HG02588 (cell line): ENCODE results near the gene GPD2.
A peak's percentile ranks its signal among the peaks of the same experiment; 100 is the strongest.

Experiments
- ATAC-seq: cut with Tn5 transposase; IDR thresholded peaks from one replicate; pipeline ENCODE4 v1.9.1; 2021; ENCODE audit warnings: mild to moderate bottlenecking, moderate library complexity; ENCODE audit not compliant: unreplicated experiment

The GPD2 gene

DNA sequence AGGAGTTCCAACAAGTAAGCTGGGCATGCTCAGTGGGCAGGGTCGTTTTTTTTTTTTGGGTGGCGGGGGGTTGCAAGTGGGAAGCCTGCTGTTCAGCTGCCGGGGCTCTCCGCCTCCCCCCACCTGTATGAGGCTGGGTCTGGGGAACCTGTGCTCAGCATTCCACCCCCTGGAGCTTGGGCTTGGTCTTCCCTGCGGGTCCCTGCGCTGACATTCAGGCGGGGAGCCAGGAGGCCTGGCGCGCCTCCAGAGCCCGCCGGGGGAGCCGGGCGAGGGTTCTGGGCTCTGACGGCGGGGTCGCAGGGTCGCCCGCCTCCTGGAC is 822 bp upstream of the GPD2 start:
- ATAC-seq: no peak

GRCh38 chr2:156436497-156437085 is 412 bp downstream of the GPD2 start:
- peak; percentile 53 for ATAC-seq

DNA sequence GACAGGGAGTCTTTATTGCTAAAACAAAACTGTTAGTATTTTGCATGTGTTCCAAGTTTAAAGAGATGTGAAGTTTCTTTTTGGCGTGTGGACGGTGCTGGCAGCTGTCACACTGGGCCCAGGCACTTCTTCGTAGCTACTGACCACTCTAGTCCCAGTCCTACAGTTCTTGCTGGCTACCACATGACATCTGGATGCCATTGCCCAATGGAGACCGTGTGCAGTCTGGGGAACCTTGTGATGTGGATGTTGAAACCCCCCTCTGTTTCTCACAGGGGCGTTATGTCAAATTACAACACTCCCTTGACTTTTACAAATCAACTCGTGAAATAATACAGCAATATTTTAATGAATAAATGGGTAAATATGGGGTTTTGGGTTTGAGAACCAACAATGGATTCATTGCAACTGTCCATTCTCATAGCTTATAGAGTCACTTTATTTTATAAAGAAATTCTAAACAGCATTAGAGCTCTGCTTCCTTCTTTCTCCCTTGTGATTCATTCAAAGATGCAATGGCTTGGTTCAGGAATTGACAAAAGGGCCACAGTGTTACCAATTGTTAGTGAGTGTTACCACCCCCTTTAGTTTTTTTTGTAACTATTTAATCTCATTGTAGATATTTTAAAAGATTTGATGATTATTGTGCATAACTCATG is 1.2 kb downstream of the GPD2 start:
- peak; percentile 17 for ATAC-seq

DNA sequence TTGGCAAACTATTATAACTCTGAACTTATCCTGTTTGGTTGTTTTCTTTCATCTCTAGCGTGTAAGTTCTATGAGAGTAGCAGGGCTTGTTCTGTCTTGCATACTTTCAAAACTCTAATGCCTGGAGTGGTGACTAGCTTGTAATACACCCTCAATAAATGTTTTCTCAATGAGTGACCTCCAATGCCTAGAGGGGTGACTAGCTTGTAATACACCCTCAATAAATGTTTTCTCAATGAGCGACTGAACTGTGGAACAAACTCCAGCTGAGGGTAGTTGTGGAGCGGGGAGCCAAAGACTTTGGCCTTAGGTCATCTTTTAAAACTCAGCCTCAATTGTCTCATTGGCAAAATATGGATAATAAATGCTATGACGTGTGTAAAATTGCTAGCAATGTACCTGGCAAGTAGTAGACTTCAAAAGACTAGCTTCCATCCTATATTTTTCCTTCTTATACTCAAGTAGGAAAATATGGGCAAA is 1.8 kb downstream of the GPD2 start:
- ATAC-seq: no peak

GRCh38 chr2:156443089-156443488 is 6.9 kb downstream of the GPD2 start:
- ATAC-seq: no peak

GRCh38 chr2:156445296-156446220 is 9.4 kb downstream of the GPD2 start:
- ATAC-seq: peak; percentile 63

DNA sequence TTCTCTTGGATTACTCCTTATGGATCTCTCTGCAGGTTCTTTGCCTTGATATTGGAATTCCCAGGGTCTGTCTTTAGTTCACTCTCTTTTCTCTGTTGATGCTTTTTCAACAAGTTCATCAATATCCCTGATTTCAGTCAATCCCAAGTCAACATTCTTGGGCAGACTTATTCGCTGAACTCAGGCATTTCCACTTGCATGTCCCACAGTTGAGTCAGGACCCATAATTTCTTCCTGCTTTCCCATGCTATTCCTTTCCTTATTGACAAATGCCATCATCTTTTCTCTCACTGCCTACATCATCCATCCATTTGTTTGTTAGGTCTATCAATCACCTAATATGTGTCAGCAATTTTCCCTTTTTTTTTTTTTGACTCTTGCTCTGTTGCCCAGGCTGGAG is 11.6 kb downstream of the GPD2 start:
- no peak for ATAC-seq

DNA sequence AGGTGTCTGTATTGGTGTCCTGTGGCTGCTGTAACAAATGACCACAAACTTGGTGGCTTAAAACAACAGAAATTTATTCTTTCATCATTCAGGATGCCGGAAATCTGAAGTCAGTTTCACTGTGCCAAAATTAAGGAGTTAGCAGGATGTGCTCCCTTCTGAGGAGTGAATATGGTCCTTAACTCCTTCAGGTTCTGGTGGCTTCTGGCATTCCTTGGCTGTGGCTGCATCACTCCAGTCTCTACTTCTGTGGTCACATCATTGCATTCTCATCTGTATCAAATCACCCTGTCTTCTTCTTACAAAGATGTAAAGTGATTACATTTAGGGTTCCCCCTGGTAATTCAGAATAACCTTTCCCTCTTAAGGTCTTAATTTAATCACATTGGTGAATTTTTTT is 12.6 kb downstream of the GPD2 start:
- no peak for ATAC-seq

- no peak for ATAC-seq
Measured at GRCh38 chr2:156452971-156453370, 16.8 kb downstream of the GPD2 start.

DNA sequence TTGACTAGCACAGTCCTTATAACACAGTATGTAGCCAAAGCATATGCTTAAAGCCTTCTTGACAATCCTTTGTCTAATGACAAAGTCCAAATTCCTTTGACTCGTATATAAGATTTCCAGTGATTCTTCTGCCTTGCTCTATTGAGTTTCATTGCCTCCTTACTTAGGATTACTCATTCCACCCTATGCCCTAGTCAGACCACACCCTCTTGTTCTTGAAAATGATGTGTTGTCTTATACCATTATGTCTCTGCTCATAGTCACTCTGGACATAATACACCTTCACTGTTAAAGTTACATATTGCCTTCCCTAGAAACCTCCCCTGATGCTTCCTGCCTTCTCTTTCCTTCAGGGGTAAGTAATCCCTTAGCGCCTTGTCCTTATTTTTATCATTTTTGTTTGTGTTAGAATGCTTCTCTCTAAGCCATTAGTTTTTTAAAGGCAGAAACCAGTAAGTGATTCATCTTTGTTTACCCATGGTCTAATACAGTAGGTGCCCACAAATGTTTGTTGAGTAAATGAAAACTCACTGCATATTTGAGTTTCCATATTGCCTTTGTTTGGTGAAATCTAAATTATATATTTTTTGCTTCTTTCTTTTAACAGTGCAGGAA is 19.3 kb downstream of the GPD2 start:
- ATAC-seq: peak; percentile 53

DNA sequence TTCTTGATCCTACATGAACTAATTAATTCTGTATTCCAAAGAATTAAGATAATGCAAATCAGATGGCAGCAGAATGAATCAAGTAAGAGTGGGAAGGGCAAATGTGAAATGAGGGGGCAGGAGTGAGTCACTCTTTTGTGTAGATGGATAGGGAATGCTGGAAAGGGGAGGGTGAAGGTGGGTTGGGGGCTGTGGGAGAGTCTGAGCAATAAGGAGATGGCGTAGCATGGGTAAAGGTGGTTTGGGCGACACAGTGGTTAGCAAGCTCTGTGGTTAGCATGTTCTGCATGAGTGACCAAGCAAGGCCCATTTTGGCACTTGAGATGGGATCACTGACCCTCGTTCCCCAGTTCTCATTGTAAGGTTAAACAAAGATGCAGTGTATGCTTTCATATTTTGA is 20.4 kb downstream of the GPD2 start:
- ATAC-seq: peak; percentile 64

GRCh38 chr2:156457523-156458517 is 21.6 kb downstream of the GPD2 start:
- no peak for ATAC-seq

DNA sequence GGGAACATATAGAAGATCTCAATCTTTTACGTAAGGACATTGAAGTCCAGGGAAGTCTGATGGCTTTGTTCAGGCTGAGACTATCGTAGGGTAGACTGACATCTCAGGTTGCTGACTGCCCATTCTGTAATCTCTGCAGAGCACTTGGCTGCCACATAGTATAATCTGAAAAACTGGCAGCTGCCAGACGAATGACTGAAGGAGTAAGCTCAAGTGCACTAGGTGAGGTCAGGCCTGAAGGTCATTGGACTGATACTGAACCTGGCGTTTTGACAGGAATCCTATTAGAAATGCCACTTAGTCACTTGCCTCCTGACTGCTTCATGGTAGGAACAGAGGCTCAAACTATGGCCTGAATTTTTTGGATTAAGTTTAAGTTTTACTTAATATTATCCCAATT is 23.5 kb downstream of the GPD2 start:
- ATAC-seq: no peak

GRCh38 chr2:156464106-156464505 is 27.9 kb downstream of the GPD2 start:
- no peak for ATAC-seq

GRCh38 chr2:156465573-156465972 is 29.4 kb downstream of the GPD2 start:
- ATAC-seq: no peak

GRCh38 chr2:156466739-156467405 is 30.7 kb downstream of the GPD2 start:
- ATAC-seq: no peak

DNA sequence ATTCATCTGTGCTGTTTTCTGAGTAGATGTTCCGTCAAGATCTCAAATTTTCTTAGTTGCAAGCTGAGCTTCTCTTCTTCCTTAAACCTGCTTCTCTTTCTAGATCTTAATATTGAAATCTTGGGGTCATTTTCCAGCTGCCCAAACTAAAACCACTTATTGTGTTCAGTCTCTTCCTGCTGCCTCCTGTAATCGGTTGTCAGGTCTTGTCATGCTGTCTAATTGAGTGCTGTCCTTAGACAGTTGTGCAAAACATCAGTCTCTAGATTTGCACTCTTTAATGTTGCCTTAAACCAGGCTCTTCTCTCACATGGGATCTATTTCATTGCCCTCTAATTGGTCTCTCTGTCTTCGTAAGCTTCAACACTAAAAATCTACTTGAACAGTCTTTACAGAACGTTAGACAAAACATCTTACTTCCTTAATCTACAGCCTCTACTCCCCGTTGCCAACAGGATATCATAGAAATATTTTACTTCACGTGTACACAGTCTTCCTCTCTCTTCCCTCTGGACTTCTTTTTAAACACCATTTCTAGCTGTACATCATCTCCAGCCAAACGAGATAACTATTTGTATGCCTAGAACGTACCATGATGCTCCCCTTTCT is 34.9 kb downstream of the GPD2 start:
- no peak for ATAC-seq

- no peak for ATAC-seq
Measured at GRCh38 chr2:156471762-156472161, 35.6 kb downstream of the GPD2 start.

DNA sequence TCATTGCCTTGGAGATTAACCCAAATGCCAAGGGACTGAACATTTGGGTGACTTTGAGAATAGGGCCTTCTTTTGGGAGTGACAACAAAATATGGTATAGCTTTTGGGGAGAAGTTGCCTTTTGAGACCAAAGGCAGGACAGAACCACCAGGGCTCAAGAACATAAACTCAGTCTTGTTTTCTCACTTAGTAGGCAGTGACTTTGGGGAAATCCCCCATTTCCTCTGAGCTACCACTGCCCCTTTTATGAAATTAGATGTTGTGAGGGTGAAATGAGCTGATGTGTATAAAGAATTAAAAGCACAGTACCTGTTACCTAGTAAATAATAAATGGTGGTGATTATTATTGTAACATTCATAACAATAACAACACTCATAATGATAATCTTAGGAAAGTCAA is 36.5 kb downstream of the GPD2 start:
- ATAC-seq: peak; percentile 43
